Activated T-cell treated with anti-CD3 and anti-CD28 coated beads, Interleukin-2, amount 50 U/mL, for 4 hours (primary cell): ENCODE measurements around the gene CDH6. TPM values are rescaled to one million over a fixed set of nuclear protein-coding genes. Genes with fewer than 3 reads are reported as not detected.
"Not testable (repeated sequence)": the region's sequence is repeated elsewhere in the genome, so short reads cannot be mapped to it uniquely, and the experiment has no call there.

ENCODE experiments used
- ATAC-seq, 2 donors: fragments of 200-7000 bp; cut with Tn5 transposase; one replicate each; pipeline ENCODE4 v1.10.0; 2021
- DNase-seq: peaks from one replicate; pipeline ENCODE4 v3.0.0-alpha.2; 2020
- H3K27me3 Mint-ChIP-seq: one replicate; pipeline ENCODE4 v1.8.0; 2021; ENCODE audit warnings: low read depth, mixed read lengths
- H3K36me3 Mint-ChIP-seq: one replicate; pipeline ENCODE4 v1.8.0; 2022; ENCODE audit warnings: mixed read lengths; ENCODE audit not compliant: insufficient read depth
- H3K4me1 Mint-ChIP-seq: one replicate; pipeline ENCODE4 v1.8.0; 2021; ENCODE audit warnings: low read depth, mixed read lengths
- H3K4me3 Mint-ChIP-seq: one replicate; pipeline ENCODE4 v1.8.0; 2021; ENCODE audit warnings: mild to moderate bottlenecking, moderate library complexity, mixed read lengths
- H3K9me3 Mint-ChIP-seq: one replicate; pipeline ENCODE4 v1.8.0; 2021; ENCODE audit warnings: mixed read lengths
- total RNA-seq, 3 donors: library from RNA; stranded (reverse); gene quantifications; one replicate each; pipeline ENCODE4 v1.2.1, GENCODE V29; 2021

Gene CDH6
- total RNA-seq, 3 donors from 2014 or later = not detected

- DNase-seq (no peak), ATAC-seq (no peak)
- no peak overlapping the region for H3K4me3 Mint-ChIP-seq
- peaks cover 6% of the 10 kb centered on the region for H3K27me3 Mint-ChIP-seq
- no peaks in the 10 kb centered on the region for H3K36me3 Mint-ChIP-seq
- H3K4me1 Mint-ChIP-seq = no peaks in the 10 kb centered on the region
- no peaks in the 10 kb centered on the region for H3K9me3 Mint-ChIP-seq
These were observed 153.5 kb downstream of the CDH6 start for GRCh38 chr5:31346896-31347551.

GRCh38 chr5:31347552-31347905 lies 154.0 kb downstream of the CDH6 start:
- no peaks in the 10 kb centered on the region for H3K4me1 Mint-ChIP-seq
- H3K4me3 Mint-ChIP-seq = no peak overlapping the region
- DNase-seq (no peak), ATAC-seq (no peak)
- peaks cover 6% of the 10 kb centered on the region for H3K27me3 Mint-ChIP-seq
- H3K36me3 Mint-ChIP-seq = no peaks in the 10 kb centered on the region
- no peaks in the 10 kb centered on the region for H3K9me3 Mint-ChIP-seq

GRCh38 chr5:31350395-31350794 lies 156.9 kb downstream of the CDH6 start:
- no peaks in the 10 kb centered on the region for H3K9me3 Mint-ChIP-seq
- H3K36me3 Mint-ChIP-seq = no peaks in the 10 kb centered on the region
- DNase-seq = no peak
- no peaks in the 10 kb centered on the region for H3K4me1 Mint-ChIP-seq
- no peak overlapping the region for H3K4me3 Mint-ChIP-seq
- peaks cover 8% of the 10 kb centered on the region for H3K27me3 Mint-ChIP-seq
- no peak for ATAC-seq

GRCh38 chr5:31355337-31355736 lies 161.9 kb downstream of the CDH6 start:
- no peak overlapping the region for H3K4me3 Mint-ChIP-seq

GRCh38 chr5:31357038-31357437 lies 163.6 kb downstream of the CDH6 start:
- Mint-ChIP-seq H3K4me3 (no peak overlapping the region), H3K4me1 (no peaks in the 10 kb centered on the region), H3K36me3 (no peaks in the 10 kb centered on the region), H3K27me3 (peaks cover 2% of the 10 kb centered on the region), H3K9me3 (no peaks in the 10 kb centered on the region)
- ATAC-seq (no peak), DNase-seq (no peak)

More at GRCh38 chr5:31355337-31355736, 161.9 kb downstream of the CDH6 start:
- DNase-seq (no peak), ATAC-seq (no peak)
- peaks cover 2% of the 10 kb centered on the region for H3K27me3 Mint-ChIP-seq
- H3K4me1 Mint-ChIP-seq = no peaks in the 10 kb centered on the region
- H3K36me3 Mint-ChIP-seq = no peaks in the 10 kb centered on the region
- H3K9me3 Mint-ChIP-seq = no peaks in the 10 kb centered on the region

- H3K4me1 Mint-ChIP-seq = no peaks in the 10 kb centered on the region
- ATAC-seq (no peak), DNase-seq (no peak)
- H3K36me3 Mint-ChIP-seq = no peaks in the 10 kb centered on the region
- no peaks in the 10 kb centered on the region for H3K9me3 Mint-ChIP-seq
- H3K4me3 Mint-ChIP-seq = no peak overlapping the region
- H3K27me3 Mint-ChIP-seq = peaks cover 5% of the 10 kb centered on the region
These were observed 166.4 kb downstream of the CDH6 start for GRCh38 chr5:31359839-31360238.

- peaks cover 5% of the 10 kb centered on the region for H3K27me3 Mint-ChIP-seq
- H3K4me1 Mint-ChIP-seq = no peaks in the 10 kb centered on the region
- DNase-seq = no peak
- no peak for ATAC-seq
- no peaks in the 10 kb centered on the region for H3K9me3 Mint-ChIP-seq
- H3K4me3 Mint-ChIP-seq = no peak overlapping the region
- H3K36me3 Mint-ChIP-seq = no peaks in the 10 kb centered on the region
These were observed 167.7 kb downstream of the CDH6 start for GRCh38 chr5:31361234-31361633.

- not testable (repeated sequence) for H3K4me1 Mint-ChIP-seq, H3K36me3 Mint-ChIP-seq, DNase-seq, ATAC-seq, H3K4me3 Mint-ChIP-seq, H3K9me3 Mint-ChIP-seq, H3K27me3 Mint-ChIP-seq
These were observed 168.4 kb downstream of the CDH6 start for GRCh38 chr5:31361704-31362528.

- ATAC-seq (no peak), DNase-seq (no peak)
- Mint-ChIP-seq H3K4me1 (no peaks in the 10 kb centered on the region), H3K9me3 (no peaks in the 10 kb centered on the region), H3K27me3 (peaks cover 5% of the 10 kb centered on the region), H3K4me3 (no peak overlapping the region), H3K36me3 (no peaks in the 10 kb centered on the region)
These were observed 169.0 kb downstream of the CDH6 start for GRCh38 chr5:31362529-31362900.

- Mint-ChIP-seq H3K36me3 (no peaks in the 10 kb centered on the region), H3K4me3 (no peak overlapping the region)
- no peak for DNase-seq
These were observed 169.6 kb downstream of the CDH6 start for GRCh38 chr5:31362931-31363568.

GRCh38 chr5:31364881-31365636 lies 171.6 kb downstream of the CDH6 start:
- ATAC-seq (no peak), DNase-seq (no peak)
- no peaks in the 10 kb centered on the region for H3K36me3 Mint-ChIP-seq
- no peaks in the 10 kb centered on the region for H3K4me1 Mint-ChIP-seq
- peaks cover 10% of the 10 kb centered on the region for H3K27me3 Mint-ChIP-seq
- H3K9me3 Mint-ChIP-seq = no peaks in the 10 kb centered on the region
- H3K4me3 Mint-ChIP-seq = no peak overlapping the region

More at GRCh38 chr5:31362931-31363568, 169.6 kb downstream of the CDH6 start:
- ATAC-seq = no peak
- no peaks in the 10 kb centered on the region for H3K9me3 Mint-ChIP-seq
- peaks cover 7% of the 10 kb centered on the region for H3K27me3 Mint-ChIP-seq
- no peaks in the 10 kb centered on the region for H3K4me1 Mint-ChIP-seq

- DNase-seq = no peak
- Mint-ChIP-seq H3K4me1 (no peaks in the 10 kb centered on the region), H3K9me3 (no peaks in the 10 kb centered on the region), H3K4me3 (no peak overlapping the region), H3K36me3 (no peaks in the 10 kb centered on the region), H3K27me3 (peaks cover 11% of the 10 kb centered on the region)
- ATAC-seq = no peak
These were observed 172.3 kb downstream of the CDH6 start for GRCh38 chr5:31365776-31366175.

- DNase-seq (no peak), ATAC-seq (no peak)
- Mint-ChIP-seq H3K9me3 (no peaks in the 10 kb centered on the region), H3K4me3 (no peak overlapping the region), H3K36me3 (no peaks in the 10 kb centered on the region), H3K4me1 (no peaks in the 10 kb centered on the region), H3K27me3 (peaks cover 19% of the 10 kb centered on the region)
These were observed 173.5 kb downstream of the CDH6 start for GRCh38 chr5:31366941-31367340.

GRCh38 chr5:31372124-31372523 lies 178.6 kb downstream of the CDH6 start:
- no peak for ATAC-seq
- Mint-ChIP-seq H3K27me3 (peaks cover 17% of the 10 kb centered on the region), H3K9me3 (no peaks in the 10 kb centered on the region), H3K4me3 (no peak overlapping the region), H3K4me1 (no peaks in the 10 kb centered on the region), H3K36me3 (no peaks in the 10 kb centered on the region)
- DNase-seq = no peak
